Activated CD8-positive, alpha-beta memory T cell treated with anti-CD3 and anti-CD28 coated beads for 36 hours (primary cell): Measurements from ENCODE around the gene PIM1. TPM values are rescaled to one million over a fixed set of nuclear protein-coding genes. Genes with fewer than 3 reads are reported as not detected.

ENCODE experiments used
- CTCF ChIA-PET: fragments of 350-600 bp; sonication (Branson Sonifier 250); formaldehyde crosslinking; loops from one replicate; lab custom pipeline; 2021; ENCODE audit warnings: antibody characterized with exemption; lab: Charles Lee
- POLR2A ChIA-PET: fragments of 350-600 bp; sonication (Branson Sonifier 250); formaldehyde crosslinking; loops from one replicate; lab custom pipeline; 2021; ENCODE audit warnings: antibody characterized with exemption; lab: Charles Lee
- total RNA-seq, 2 experiments: library from RNA; stranded (reverse); gene quantifications; one replicate each; pipeline ENCODE4 v1.2.3, GENCODE V29; 2021

Gene PIM1
- total RNA-seq, 2 experiments from 2014 or later, result 135 to 139 TPM

GRCh38 chr6:37135835-37136694, 33.9 kb upstream of the PIM1 start:
- ChIA-PET CTCF (interaction anchor here (0.6 to 2.0 kb wide), 8 partner anchors 20 to 226 kb away, joined by 4 to 8 read pairs (median 4); no protein-coding TSS in a partner anchor), POLR2A (interaction anchor here (0.7 to 1.0 kb wide), 2 partner anchors 35 to 102 kb away, joined by 11 to 12 read pairs; no protein-coding TSS in a partner anchor)

GRCh38 chr6:37136821-37137200, 33.1 kb upstream of the PIM1 start:
- CTCF ChIA-PET, result interaction anchor here (1.3 to 2.0 kb wide), 4 partner anchors 26 to 69 kb away, joined by 3 to 8 read pairs (median 5); no protein-coding TSS in a partner anchor

GRCh38 chr6:37137201-37138090, 32.5 kb upstream of the PIM1 start:
- ChIA-PET POLR2A (interaction anchor here (0.6 kb wide), 2 partner anchors 61 to 65 kb away, joined by 3 to 4 read pairs; no protein-coding TSS in a partner anchor), CTCF (interaction anchor here (1.3 to 1.6 kb wide), 3 partner anchors 27 to 70 kb away, joined by 3 to 6 read pairs (median 4); no protein-coding TSS in a partner anchor)

More at GRCh38 chr6:37136821-37137200, 33.1 kb upstream of the PIM1 start:
- POLR2A ChIA-PET, result interaction anchor here (0.7 to 1.0 kb wide), 2 partner anchors 34 to 103 kb away, joined by 11 to 12 read pairs; no protein-coding TSS in a partner anchor

- CTCF ChIA-PET, result interaction anchor here (0.9 kb wide), 1 partner anchor 27 kb away, joined by 3 read pairs; no protein-coding TSS in a partner anchor
- POLR2A ChIA-PET, result no interaction called here
These were observed 31.1 kb upstream of the PIM1 start for GRCh38 chr6:37138856-37139229.

GRCh38 chr6:37139230-37139962, 30.6 kb upstream of the PIM1 start:
- ChIA-PET CTCF (interaction anchor here (0.9 kb wide), 1 partner anchor 27 kb away, joined by 3 read pairs; no protein-coding TSS in a partner anchor), POLR2A (no interaction called here)

- POLR2A ChIA-PET, result no interaction called here
- CTCF ChIA-PET, result interaction anchor here (0.6 to 0.8 kb wide), 3 partner anchors 12 to 121 kb away, joined by 3 to 5 read pairs (median 4); no protein-coding TSS in a partner anchor
These were observed 29.8 kb upstream of the PIM1 start for GRCh38 chr6:37140145-37140544.

- ChIA-PET CTCF (interaction anchor here (0.8 to 2.7 kb wide), 3 partner anchors 9 to 91 kb away, joined by 3 to 10 read pairs (median 4); no protein-coding TSS in a partner anchor), POLR2A (no interaction called here)
These were observed 28.5 kb upstream of the PIM1 start for GRCh38 chr6:37141281-37142049.

GRCh38 chr6:37142050-37142614, 27.8 kb upstream of the PIM1 start:
- ChIA-PET POLR2A (no interaction called here), CTCF (interaction anchor here (0.8 to 2.7 kb wide), 3 partner anchors 8 to 91 kb away, joined by 3 to 10 read pairs (median 4); no protein-coding TSS in a partner anchor)

- POLR2A ChIA-PET, result no interaction called here
- CTCF ChIA-PET, result interaction anchor here (0.7 to 2.7 kb wide), 2 partner anchors 93 to 211 kb away, joined by 3 to 10 read pairs; no protein-coding TSS in a partner anchor
These were observed 26.4 kb upstream of the PIM1 start for GRCh38 chr6:37143585-37143984.

- ChIA-PET CTCF (interaction anchor here (0.8 kb wide), 1 partner anchor 67 kb away, joined by 5 read pairs; no protein-coding TSS in a partner anchor), POLR2A (no interaction called here)
These were observed 24.5 kb upstream of the PIM1 start for GRCh38 chr6:37145443-37145842.

GRCh38 chr6:37146735-37147157, 23.2 kb upstream of the PIM1 start:
- POLR2A ChIA-PET, result no interaction called here
- CTCF ChIA-PET, result interaction anchor here (0.7 kb wide), 1 partner anchor 22 kb away, joined by 3 read pairs; no protein-coding TSS in a partner anchor

- CTCF ChIA-PET, result no interaction called here
- POLR2A ChIA-PET, result no interaction called here
These were observed 20.2 kb upstream of the PIM1 start for GRCh38 chr6:37149745-37150144.

GRCh38 chr6:37150314-37150713, 19.6 kb upstream of the PIM1 start:
- CTCF ChIA-PET, result interaction anchor here (0.6 kb wide), 1 partner anchor 8 kb away, joined by 3 read pairs; no protein-coding TSS in a partner anchor
- POLR2A ChIA-PET, result interaction anchor here (0.8 kb wide), 1 partner anchor 91 kb away, joined by 4 read pairs; no protein-coding TSS in a partner anchor

GRCh38 chr6:37155394-37156312, 14.3 kb upstream of the PIM1 start:
- CTCF ChIA-PET, result interaction anchor here (0.6 to 2.0 kb wide), 3 partner anchors 16 to 137 kb away, joined by 3 to 6 read pairs (median 4); no protein-coding TSS in a partner anchor
- POLR2A ChIA-PET, result interaction anchor here (0.7 kb wide), 1 partner anchor 16 kb away, joined by 4 read pairs; no protein-coding TSS in a partner anchor

GRCh38 chr6:37158508-37158907, 11.4 kb upstream of the PIM1 start:
- ChIA-PET POLR2A (no interaction called here), CTCF (interaction anchor here (1.3 kb wide), 1 partner anchor 13 kb away, joined by 3 read pairs; no protein-coding TSS in a partner anchor)
